Measurements from ENCODE around the gene TCF23.
"Not testable (repeated sequence)": the region's sequence is repeated elsewhere in the genome, so short reads cannot be mapped to it uniquely, and the experiment has no call there.

TCF23 gene

GRCh38 chr2:27189989-27190388 lies 41.2 kb downstream of the TCF23 start:
- DNase-seq (ENCODE audit: low spot score): no peak

- DNase-seq (ENCODE audit: low spot score): peak; percentile 46
Observed at GRCh38 chr2:27191070-27191829, 42.4 kb downstream of the TCF23 start.

- no peak for DNase-seq (ENCODE audit: low spot score)
Observed at GRCh38 chr2:27194538-27195354, 45.9 kb downstream of the TCF23 start.

GRCh38 chr2:27195799-27196198 lies 47.0 kb downstream of the TCF23 start:
- DNase-seq (ENCODE audit: low spot score): not testable (repeated sequence)

- DNase-seq (ENCODE audit: low spot score): not testable (repeated sequence)
Observed at GRCh38 chr2:27198068-27198467, 49.3 kb downstream of the TCF23 start.

GRCh38 chr2:27198627-27199026 lies 49.8 kb downstream of the TCF23 start:
- no peak for DNase-seq (ENCODE audit: low spot score)

GRCh38 chr2:27199241-27199640 lies 50.4 kb downstream of the TCF23 start:
- no peak for DNase-seq (ENCODE audit: low spot score)

- DNase-seq (ENCODE audit: low spot score): no peak
Observed at GRCh38 chr2:27201675-27202074, 52.9 kb downstream of the TCF23 start.

GRCh38 chr2:27202854-27203253 lies 54.0 kb downstream of the TCF23 start:
- no peak for DNase-seq (ENCODE audit: low spot score)

- DNase-seq (ENCODE audit: low spot score): no peak
Observed at GRCh38 chr2:27203741-27204140, 54.9 kb downstream of the TCF23 start.

GRCh38 chr2:27204566-27204965 lies 55.8 kb downstream of the TCF23 start:
- no peak for DNase-seq (ENCODE audit: low spot score)

GRCh38 chr2:27205206-27205605 lies 56.4 kb downstream of the TCF23 start:
- DNase-seq (ENCODE audit: low spot score): no peak

- no peak for DNase-seq (ENCODE audit: low spot score)
Observed at GRCh38 chr2:27206346-27206745, 57.5 kb downstream of the TCF23 start.

All from globus pallidus (tissue), 1 donor.